Subcutaneous adipose tissue (tissue), 4 donors: Measurements from ENCODE around the gene MICU1. TPM values are rescaled to one million over a fixed set of nuclear protein-coding genes. Genes with fewer than 3 reads are reported as not detected.

Experiments used
- total RNA-seq, 4 donors: library from RNA; depleted of rRNA; stranded (reverse); fragments of >200 nt; gene quantifications; one replicate each; pipeline ENCODE4 v1.1.0, GENCODE V29; 2016
- TF ChIP-seq, protein P1 (sequence below): fragments of 450-650 bp; IDR thresholded peaks from one replicate; pipeline ENCODE4 v1.5.1; 2016; ENCODE audit warnings: low read depth, mild to moderate bottlenecking, control low read depth, antibody characterized with exemption, moderate library complexity

Gene MICU1
- total RNA-seq, 4 donors from 2014 or later, result 26.9 to 42.5 (median 34.9) TPM

DNA sequence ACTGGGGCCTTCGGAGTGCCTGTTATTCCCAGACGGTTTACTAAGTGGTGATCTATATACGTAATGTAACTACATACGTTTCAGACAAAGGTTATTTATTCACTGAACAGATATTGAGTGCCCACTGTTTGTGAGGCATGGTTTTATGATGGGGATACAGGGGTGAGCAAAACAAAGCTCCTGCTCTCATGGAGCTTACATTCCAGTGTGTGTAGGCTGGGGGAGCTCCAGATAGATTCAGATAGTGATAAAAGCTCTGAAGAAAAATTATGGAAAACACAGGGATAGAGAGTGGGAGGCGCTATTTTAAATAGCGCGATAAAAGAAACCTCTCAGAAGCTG is 270.7 kb downstream of the MICU1 start:
- TF ChIP-seq, protein P1, sequence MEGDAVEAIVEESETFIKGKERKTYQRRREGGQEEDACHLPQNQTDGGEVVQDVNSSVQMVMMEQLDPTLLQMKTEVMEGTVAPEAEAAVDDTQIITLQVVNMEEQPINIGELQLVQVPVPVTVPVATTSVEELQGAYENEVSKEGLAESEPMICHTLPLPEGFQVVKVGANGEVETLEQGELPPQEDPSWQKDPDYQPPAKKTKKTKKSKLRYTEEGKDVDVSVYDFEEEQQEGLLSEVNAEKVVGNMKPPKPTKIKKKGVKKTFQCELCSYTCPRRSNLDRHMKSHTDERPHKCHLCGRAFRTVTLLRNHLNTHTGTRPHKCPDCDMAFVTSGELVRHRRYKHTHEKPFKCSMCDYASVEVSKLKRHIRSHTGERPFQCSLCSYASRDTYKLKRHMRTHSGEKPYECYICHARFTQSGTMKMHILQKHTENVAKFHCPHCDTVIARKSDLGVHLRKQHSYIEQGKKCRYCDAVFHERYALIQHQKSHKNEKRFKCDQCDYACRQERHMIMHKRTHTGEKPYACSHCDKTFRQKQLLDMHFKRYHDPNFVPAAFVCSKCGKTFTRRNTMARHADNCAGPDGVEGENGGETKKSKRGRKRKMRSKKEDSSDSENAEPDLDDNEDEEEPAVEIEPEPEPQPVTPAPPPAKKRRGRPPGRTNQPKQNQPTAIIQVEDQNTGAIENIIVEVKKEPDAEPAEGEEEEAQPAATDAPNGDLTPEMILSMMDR, result no peak

DNA sequence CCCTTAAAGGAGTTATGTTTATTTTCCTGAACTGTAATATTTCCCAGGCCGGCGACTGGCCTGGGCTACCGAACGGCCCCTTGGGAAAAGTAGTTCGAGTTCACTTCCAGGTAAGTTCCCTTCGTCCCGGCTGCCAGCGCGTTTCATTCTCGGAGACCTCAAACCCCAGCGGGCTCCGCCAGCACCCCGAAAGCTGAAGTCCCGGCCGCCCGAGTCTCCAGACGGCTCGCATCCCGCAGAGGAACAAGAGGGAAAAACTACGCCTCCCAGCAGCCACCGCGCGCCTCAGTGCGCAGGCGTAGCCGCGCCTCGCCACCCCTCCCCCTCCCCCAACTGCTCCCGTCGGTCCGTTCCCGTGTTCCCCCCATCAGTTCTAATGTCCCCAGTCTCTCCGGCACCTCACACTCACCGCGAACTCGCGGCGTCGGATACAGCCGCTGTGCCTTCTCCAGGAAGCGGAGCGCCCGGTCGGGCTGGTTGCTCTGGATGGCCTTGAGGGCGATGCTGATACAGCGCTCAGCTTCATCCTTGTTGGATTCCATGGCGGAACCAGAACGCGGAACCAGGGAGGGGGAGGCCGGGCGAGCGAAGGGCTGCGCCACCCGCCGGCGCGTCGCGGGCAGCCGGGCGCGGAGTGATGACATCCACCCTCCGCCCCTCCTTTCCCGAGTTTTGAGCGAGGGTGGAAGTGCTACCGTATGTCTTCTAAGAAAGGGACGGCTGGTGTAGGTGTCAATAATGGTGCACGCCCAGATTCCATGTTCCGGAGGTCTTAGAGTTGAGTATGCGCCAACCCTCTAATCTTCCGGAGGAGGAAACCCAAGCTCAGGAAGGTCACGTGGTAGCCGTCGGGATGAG is 271.3 kb downstream of the MICU1 start, which contains the start of gene DNAJB12:
Gene DNAJB12 (minus strand): TSS at position 564 of the 858 bp plus-strand sequence. CDS start 22 bp downstream, at position 542.
- TF ChIP-seq, protein P1, result no peak

DNA sequence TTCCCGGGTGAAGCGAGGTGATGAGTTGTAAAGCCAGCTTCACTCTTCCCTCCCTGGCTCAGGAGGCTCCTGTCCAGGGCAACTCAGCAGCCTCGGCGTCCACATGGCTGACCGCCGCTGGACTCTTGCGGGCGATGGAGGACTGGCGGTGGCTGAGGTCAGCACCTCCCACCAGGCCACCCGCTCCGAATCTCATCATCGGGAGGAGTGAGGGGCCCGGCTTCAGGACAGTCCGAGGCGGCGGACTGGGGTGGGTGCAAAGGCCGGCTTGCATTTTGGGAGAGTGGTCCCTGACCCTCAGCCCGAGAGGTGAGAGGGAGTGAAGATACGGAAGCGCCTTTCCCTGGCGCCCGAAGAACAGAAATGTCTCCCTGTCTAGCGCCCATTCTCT is 271.9 kb downstream of the MICU1 start:
- TF ChIP-seq, protein P1, result no peak

DNA sequence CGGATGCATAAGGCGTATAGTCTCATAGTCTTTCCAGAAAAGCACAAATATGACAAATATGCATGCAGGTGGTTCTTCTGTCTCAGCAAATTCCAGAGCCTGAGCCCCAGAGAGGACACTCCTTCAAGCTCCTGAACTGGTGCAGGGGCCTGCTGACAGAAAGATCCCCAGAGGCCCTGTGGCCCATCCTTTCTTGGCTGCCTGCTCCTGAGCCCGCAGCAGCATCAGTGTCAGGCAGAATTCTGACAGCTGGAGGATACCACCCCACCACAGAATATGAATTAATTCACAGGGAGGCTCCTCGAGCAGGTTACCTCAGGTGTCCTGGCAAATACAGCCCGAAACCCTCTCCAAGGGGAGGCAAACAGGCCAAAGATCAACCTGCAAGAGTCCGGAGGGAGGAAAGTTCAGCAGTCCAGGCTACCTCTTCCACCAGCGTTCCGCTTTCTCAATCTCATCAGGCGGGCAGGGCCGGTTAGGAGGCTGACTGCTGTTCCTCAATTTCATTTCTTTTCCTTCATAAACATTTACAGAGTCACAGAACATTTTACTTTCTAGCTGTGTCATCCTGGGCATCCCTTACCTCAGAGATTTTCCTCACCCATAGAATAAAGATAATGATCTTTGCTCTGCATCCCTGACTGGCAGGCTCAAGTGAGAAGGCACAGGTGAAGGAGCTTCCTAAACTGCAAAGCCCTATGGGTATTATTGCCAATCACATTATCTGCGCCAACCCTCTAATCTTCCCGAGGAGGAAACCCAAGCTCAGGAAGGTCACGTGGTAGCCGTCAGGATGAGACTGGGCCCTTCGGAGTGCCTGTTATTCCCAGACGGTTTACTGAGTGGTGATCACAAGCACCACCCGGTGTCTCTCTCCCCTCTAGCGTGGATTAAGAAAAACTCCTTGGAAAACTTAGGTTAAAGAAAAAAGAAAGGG is 272.6 kb downstream of the MICU1 start:
- TF ChIP-seq, protein P1, result no peak

DNA sequence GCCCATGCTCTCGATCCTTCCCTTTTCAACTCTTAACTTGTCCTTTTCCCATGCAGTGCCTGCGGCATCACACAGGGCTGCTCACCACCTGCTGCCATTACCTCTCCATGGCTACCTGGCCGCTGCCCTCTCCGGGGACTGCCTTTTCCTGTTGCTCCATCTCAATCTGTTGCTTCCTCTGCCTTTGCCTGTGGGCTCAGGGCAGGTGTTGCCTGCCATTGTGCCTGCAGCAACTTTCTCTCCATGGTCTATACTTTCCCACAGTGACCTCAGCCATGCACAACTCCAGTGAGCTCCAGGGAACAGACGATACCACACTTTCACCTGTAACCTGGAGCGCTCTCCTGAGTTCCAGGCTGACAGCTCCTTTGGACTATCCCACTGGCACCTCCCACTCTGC is 274.4 kb downstream of the MICU1 start:
- TF ChIP-seq, protein P1, result no peak

DNA sequence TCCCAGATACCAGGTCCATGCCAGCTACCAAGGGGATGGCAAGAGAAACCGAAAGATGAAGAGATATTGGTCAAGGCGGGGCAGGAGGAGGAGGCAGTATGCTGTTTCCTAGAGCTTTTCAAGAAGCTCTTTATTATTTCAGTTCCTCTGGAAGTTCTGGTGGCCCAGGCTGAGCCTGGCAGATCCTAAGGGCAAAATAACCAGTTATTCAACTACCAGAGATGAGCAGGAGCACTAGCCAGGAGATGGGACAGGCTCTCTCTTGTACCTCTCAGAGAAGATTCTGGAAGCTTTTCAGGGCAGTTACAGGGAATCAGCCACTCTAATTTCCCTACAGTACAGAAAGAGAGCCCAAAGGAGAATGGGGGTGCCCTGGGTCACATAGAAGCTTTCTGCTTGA is 276.4 kb downstream of the MICU1 start:
- TF ChIP-seq, protein P1, result no peak

DNA sequence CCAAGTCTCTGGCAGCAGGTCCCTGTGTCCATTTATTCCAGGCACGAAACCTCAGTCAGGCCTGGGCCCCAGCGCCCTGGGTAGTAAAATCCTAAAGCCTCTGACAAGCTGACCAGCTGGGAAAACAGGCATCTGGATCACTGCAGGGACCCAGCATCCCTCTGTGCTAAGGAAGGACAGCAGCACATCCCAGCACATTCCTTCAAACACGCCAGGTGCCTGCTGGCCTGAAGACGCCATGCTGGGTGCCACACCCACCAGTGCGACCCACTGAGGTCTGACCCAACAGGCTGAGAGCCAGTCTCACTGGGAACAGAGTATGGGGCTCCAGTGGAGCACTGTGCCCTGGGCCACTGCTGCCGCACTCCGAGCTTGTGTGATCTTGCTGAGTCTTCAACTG is 277.6 kb downstream of the MICU1 start:
- TF ChIP-seq, protein P1, result no peak
